ENCODE measurements around the gene CXCL3.

Gene CXCL3

GRCh38 chr4:73992050-73992449 is 46.4 kb downstream of the CXCL3 start:
- no peak for DNase-seq (ENCODE audit: low read depth in 1 of 2, low spot score in 1 of 2)
- Histone ChIP-seq H3K4me3 (replicated peaks; ENCODE audit: insufficient read depth, low read length) (no peak overlapping the region), H3K27me3 (ENCODE audit: insufficient read depth, poor library complexity, severe bottlenecking) (no peaks in the 10 kb centered on the region), H3K27ac (replicated peaks) (no peak overlapping the region)
- no peak for TF ChIP-seq GABPA (IDR thresholded peaks at IDR 0.05; ENCODE audit: low read depth)
- no peak for TF ChIP-seq CTCF (IDR thresholded peaks at IDR 0.05; ENCODE audit: insufficient read depth, low read length)
- TF ChIP-seq REST (IDR thresholded peaks at IDR 0.05; ENCODE audit: insufficient replicate concordance, low read depth): no peak
- no peak for TF ChIP-seq SPI1 (IDR thresholded peaks at IDR 0.05; ENCODE audit: borderline replicate concordance, low read depth)
- no peak for TF ChIP-seq POLR2AphosphoS5 (IDR thresholded peaks at IDR 0.05; ENCODE audit: low read depth)

GRCh38 chr4:73991742-73992000 is 46.8 kb downstream of the CXCL3 start:
- no peak for DNase-seq (ENCODE audit: low read depth in 1 of 2, low spot score in 1 of 2)
- Histone ChIP-seq H3K4me3 (replicated peaks; ENCODE audit: insufficient read depth, low read length) (no peak overlapping the region), H3K27me3 (ENCODE audit: insufficient read depth, poor library complexity, severe bottlenecking) (no peaks in the 10 kb centered on the region), H3K27ac (replicated peaks) (no peak overlapping the region)
- TF ChIP-seq SPI1 (IDR thresholded peaks at IDR 0.05; ENCODE audit: borderline replicate concordance, low read depth) (no peak), CTCF (IDR thresholded peaks at IDR 0.05; ENCODE audit: insufficient read depth, low read length) (no peak), GABPA (IDR thresholded peaks at IDR 0.05; ENCODE audit: low read depth) (no peak), POLR2AphosphoS5 (IDR thresholded peaks at IDR 0.05; ENCODE audit: low read depth) (no peak), REST (IDR thresholded peaks at IDR 0.05; ENCODE audit: insufficient replicate concordance, low read depth) (no peak)

GRCh38 chr4:73990988-73991741 is 47.3 kb downstream of the CXCL3 start:
- H3K27ac ChIP-seq (replicated peaks): no peak overlapping the region

More at GRCh38 chr4:73990988-73991741, 47.3 kb downstream of the CXCL3 start:
- TF ChIP-seq GABPA (IDR thresholded peaks at IDR 0.05; ENCODE audit: low read depth): no peak
- TF ChIP-seq POLR2AphosphoS5 (IDR thresholded peaks at IDR 0.05; ENCODE audit: low read depth): no peak
- TF ChIP-seq CTCF (IDR thresholded peaks at IDR 0.05; ENCODE audit: insufficient read depth, low read length): no peak
- TF ChIP-seq SPI1 (IDR thresholded peaks at IDR 0.05; ENCODE audit: borderline replicate concordance, low read depth): no peak
- TF ChIP-seq REST (IDR thresholded peaks at IDR 0.05; ENCODE audit: insufficient replicate concordance, low read depth): no peak
- no peak for DNase-seq (ENCODE audit: low read depth in 1 of 2, low spot score in 1 of 2)
- Histone ChIP-seq H3K4me3 (replicated peaks; ENCODE audit: insufficient read depth, low read length) (no peak overlapping the region), H3K27me3 (ENCODE audit: insufficient read depth, poor library complexity, severe bottlenecking) (no peaks in the 10 kb centered on the region)
